Coronary artery (tissue), 2 donors: ENCODE results near the gene PPM1D.
"Not testable (repeated sequence)": the region's sequence is repeated elsewhere in the genome, so short reads cannot be mapped to it uniquely, and the experiment has no call there.

Experiments used
- DNase-seq: peaks from one replicate; pipeline ENCODE4 v3.0.0-alpha.2; 2017; ENCODE audit warnings: low spot score
- H3K27ac ChIP-seq, 2 donors: fragments of 200-600 bp; sonication (generic); one replicate each; pipeline ENCODE4 v1.5.1; 2016 to 2019
- H3K4me3 ChIP-seq: fragments of 200-600 bp; sonication (generic); 2 replicates; pipeline ENCODE4 v1.5.1; 2016; ENCODE audit warnings: mild to moderate bottlenecking, moderate library complexity
- TF ChIP-seq, protein P1 (sequence below): fragments of 200-600 bp; sonication (generic); IDR thresholded peaks from one replicate; pipeline ENCODE4 v1.5.1; 2019; ENCODE audit warnings: antibody characterized with exemption

PPM1D gene

DNA sequence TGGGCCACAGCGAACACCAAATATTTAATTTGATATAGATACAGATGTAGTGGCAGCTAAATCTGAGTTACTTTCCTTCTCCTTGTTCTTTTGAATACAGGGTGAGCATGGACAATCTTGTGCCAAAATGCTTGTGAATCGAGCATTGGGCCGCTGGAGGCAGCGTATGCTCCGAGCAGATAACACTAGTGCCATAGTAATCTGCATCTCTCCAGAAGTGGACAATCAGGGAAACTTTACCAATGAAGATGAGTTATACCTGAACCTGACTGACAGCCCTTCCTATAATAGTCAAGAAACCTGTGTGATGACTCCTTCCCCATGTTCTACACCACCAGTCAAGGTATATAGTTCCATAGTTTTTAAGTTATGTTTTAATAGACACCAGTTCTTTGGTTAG, 56.5 kb downstream of the PPM1D start:
- H3K4me3 ChIP-seq, result no peak overlapping the region
- TF ChIP-seq, protein P1, sequence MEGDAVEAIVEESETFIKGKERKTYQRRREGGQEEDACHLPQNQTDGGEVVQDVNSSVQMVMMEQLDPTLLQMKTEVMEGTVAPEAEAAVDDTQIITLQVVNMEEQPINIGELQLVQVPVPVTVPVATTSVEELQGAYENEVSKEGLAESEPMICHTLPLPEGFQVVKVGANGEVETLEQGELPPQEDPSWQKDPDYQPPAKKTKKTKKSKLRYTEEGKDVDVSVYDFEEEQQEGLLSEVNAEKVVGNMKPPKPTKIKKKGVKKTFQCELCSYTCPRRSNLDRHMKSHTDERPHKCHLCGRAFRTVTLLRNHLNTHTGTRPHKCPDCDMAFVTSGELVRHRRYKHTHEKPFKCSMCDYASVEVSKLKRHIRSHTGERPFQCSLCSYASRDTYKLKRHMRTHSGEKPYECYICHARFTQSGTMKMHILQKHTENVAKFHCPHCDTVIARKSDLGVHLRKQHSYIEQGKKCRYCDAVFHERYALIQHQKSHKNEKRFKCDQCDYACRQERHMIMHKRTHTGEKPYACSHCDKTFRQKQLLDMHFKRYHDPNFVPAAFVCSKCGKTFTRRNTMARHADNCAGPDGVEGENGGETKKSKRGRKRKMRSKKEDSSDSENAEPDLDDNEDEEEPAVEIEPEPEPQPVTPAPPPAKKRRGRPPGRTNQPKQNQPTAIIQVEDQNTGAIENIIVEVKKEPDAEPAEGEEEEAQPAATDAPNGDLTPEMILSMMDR, result no peak
- no peak for DNase-seq

GRCh38 chr17:60659156-60659555, 59.2 kb downstream of the PPM1D start:
- Histone ChIP-seq H3K4me3 (no peak overlapping the region), H3K27ac (no peak overlapping the region)
- TF ChIP-seq, protein P1, result no peak
- no peak for DNase-seq

More for the DNA sequence above, 56.5 kb downstream of the PPM1D start:
- H3K27ac ChIP-seq, result no peak overlapping the region

DNA sequence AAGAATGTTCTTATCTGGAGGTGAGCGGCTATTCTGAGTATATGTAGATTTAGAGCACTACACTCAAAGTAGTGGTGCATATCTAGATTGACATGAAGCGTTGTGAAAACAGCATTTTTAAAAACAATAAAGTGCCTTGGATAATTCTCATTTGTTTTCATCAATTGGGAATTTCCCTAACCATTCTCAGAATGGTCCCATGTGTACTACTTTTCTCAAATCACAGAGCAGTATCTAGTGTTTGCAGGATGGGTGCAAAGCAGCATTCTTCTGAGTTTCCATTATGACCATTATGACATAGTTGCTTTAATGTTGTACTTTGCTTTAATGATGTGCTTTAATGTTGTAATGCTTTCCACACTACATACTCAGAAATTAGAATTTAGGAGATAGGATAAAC, 61.5 kb downstream of the PPM1D start:
- TF ChIP-seq, protein P1, result no peak
- no peak for DNase-seq
- H3K27ac ChIP-seq, result no peak overlapping the region
- no peak overlapping the region for H3K4me3 ChIP-seq

DNA sequence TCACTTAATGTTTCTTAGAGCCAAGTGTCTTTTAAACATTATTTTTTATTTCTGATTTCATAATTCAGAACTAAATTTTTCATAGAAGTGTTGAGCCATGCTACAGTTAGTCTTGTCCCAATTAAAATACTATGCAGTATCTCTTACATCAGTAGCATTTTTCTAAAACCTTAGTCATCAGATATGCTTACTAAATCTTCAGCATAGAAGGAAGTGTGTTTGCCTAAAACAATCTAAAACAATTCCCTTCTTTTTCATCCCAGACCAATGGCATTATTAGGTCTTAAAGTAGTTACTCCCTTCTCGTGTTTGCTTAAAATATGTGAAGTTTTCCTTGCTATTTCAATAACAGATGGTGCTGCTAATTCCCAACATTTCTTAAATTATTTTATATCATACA, 64.0 kb downstream of the PPM1D start:
- Histone ChIP-seq H3K4me3 (no peak overlapping the region), H3K27ac (no peak overlapping the region)
- TF ChIP-seq, protein P1, result no peak
- no peak for DNase-seq

DNA sequence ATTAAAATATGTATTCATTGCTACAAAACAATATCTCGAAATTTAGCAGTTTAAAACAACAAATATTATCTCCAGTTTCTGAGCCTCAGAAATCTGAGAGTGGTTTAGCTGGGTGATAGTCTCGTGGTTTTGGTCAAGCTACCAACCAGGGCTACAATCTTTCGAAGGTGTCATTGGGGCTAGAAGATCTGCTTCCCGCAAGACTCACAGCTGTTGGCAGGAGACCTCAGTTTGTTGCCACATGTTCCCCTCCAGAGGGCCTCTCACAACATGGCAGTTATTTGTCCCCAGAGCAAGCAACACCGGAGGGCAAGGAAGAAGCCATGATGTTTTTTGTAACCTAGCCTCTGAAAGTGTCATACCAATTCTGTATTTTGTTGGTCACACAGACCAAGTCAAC, 65.6 kb downstream of the PPM1D start:
- TF ChIP-seq, protein P1, result no peak
- no peak for DNase-seq

DNA sequence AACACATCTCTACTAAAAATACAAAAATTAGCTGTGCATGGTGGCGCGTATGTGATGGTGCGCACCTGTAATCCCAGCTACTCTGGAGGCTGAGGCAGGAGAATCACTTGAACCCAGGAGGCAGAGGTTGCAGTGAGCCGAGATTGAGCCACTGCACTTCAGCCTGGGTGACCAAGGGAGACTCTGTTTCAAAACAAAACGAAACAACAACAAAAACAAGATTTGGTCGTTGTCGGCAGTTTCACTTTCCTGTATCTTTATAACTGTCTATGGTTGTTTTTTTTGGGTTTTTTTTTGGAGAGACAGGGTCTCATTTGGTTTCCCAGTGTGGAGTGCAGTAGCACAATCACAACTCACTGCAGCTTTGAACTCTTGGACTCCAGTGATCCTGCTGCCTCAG, 68.7 kb downstream of the PPM1D start:
- not testable (repeated sequence) for H3K27ac ChIP-seq, DNase-seq, H3K4me3 ChIP-seq

More for the DNA sequence above, 65.6 kb downstream of the PPM1D start:
- Histone ChIP-seq H3K4me3 (no peak overlapping the region), H3K27ac (no peak overlapping the region)

DNA sequence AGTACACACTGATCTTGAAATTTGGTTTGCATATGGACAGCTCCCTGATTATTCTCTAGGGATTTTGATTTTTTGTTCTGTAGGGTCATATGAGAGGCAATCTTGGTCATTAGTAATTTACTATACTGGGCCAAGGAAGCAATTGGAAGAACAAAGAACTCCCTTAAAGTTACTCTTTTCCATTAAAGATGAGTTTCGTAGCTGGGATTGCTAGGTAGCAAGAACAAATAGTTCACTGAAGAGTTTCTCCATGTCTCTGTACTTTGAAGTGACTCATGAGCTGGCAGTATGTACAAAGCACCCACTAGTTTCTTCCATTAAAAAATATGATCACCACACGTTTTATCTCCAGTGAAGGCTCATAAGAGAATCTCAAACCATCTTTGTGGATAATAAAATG, 71.5 kb downstream of the PPM1D start:
- DNase-seq, result no peak
- Histone ChIP-seq H3K4me3 (no peak overlapping the region), H3K27ac (no peak overlapping the region)
- TF ChIP-seq, protein P1, result no peak

- not testable (repeated sequence) for H3K27ac ChIP-seq
Measured at GRCh38 chr17:60674637-60675036, 74.6 kb downstream of the PPM1D start.

More at GRCh38 chr17:60674637-60675036, 74.6 kb downstream of the PPM1D start:
- DNase-seq, H3K4me3 ChIP-seq: not testable (repeated sequence)
